CD14-positive monocyte (primary cell): Measurements from ENCODE around the gene PARP8. TPM values are rescaled to one million over a fixed set of nuclear protein-coding genes. Genes with fewer than 3 reads are reported as not detected.
A peak's percentile ranks its signal among the peaks of the same experiment; 100 is the strongest.

Experiments
- DNase-seq, 3 donors: peaks; one replicate each; pipeline ENCODE4 v3.0.0-alpha.2; 2011 to 2022
- H2AFZ ChIP-seq: 2 replicates; pipeline ENCODE4 v1.6.0; 2012; ENCODE audit warnings: mild to moderate bottlenecking, low read depth, low read length, inconsistent platforms; ENCODE audit not compliant: insufficient read depth, poor library complexity, severe bottlenecking
- H3K27ac ChIP-seq, 2 donors: 1 replicate in 1 of 2; 2 replicates in 1 of 2; pipeline ENCODE4 v1.5.1; 2012 to 2013; ENCODE audit warnings: low read length in 2 of 2, control low read depth in 1 of 2, inconsistent platforms in 1 of 2, low read depth in 1 of 2, mild to moderate bottlenecking in 1 of 2
- H3K27me3 ChIP-seq, 2 donors: one replicate each; pipeline versions ENCODE4 v1.6.0 to v1.6.1; 2011 to 2013; ENCODE audit warnings: low read length in 2 of 2; ENCODE audit not compliant: control insufficient read depth in 2 of 2, insufficient read depth in 2 of 2
- H3K36me3 ChIP-seq, 2 donors: replicated peaks in 1 of 2; 1 replicate in 1 of 2; 2 replicates in 1 of 2; pipeline versions ENCODE4 v1.5.1 to v1.6.1; 2012 to 2013; ENCODE audit warnings: low read length in 2 of 2, control low read depth in 1 of 2, inconsistent platforms in 1 of 2, mild to moderate bottlenecking in 1 of 2; ENCODE audit not compliant: insufficient read depth in 2 of 2, control insufficient read depth in 1 of 2
- H3K4me1 ChIP-seq, 2 donors: 1 replicate in 1 of 2; 2 replicates in 1 of 2; pipeline versions ENCODE4 v1.5.1 to v1.6.1; 2012 to 2013; ENCODE audit warnings: low read length in 2 of 2, control low read depth in 1 of 2, inconsistent platforms in 1 of 2, mild to moderate bottlenecking in 1 of 2, moderate library complexity in 1 of 2; ENCODE audit not compliant: insufficient read depth in 2 of 2, control insufficient read depth in 1 of 2
- H3K4me2 ChIP-seq: replicated peaks from 2 replicates; pipeline ENCODE3; 2012; ENCODE audit warnings: low read length, moderate library complexity, mild to moderate bottlenecking; ENCODE audit not compliant: poor library complexity, severe bottlenecking; ENCODE audit errors: extremely low read depth
- H3K4me3 ChIP-seq, 3 experiments: fragments of 200-600 bp in 1 of 3; sonication (generic) in 1 of 3; replicated peaks in 1 of 3; 1 replicate in 2 of 3; 2 replicates in 1 of 3; pipeline ENCODE4 v1.5.1; 2011 to 2013; ENCODE audit warnings: low read length in 3 of 3, mild to moderate bottlenecking in 3 of 3, control low read depth in 2 of 3, low read depth in 2 of 3, inconsistent platforms in 1 of 3, moderate library complexity in 1 of 3
- H3K79me2 ChIP-seq: 2 replicates; pipeline ENCODE4 v1.6.0; 2012; ENCODE audit warnings: mild to moderate bottlenecking, control low read depth, inconsistent platforms, low read length, moderate library complexity; ENCODE audit not compliant: insufficient read depth
- H3K9ac ChIP-seq: 2 replicates; pipeline ENCODE4 v1.6.0; 2017; ENCODE audit warnings: low read length, mild to moderate bottlenecking; ENCODE audit not compliant: insufficient read depth, poor library complexity, severe bottlenecking
- H3K9me3 ChIP-seq, 2 donors: replicated peaks in 1 of 2; 1 replicate in 1 of 2; 2 replicates in 1 of 2; pipeline versions ENCODE4 v1.5.1 to v1.6.1; 2012 to 2013; ENCODE audit warnings: low read length in 2 of 2, control low read depth in 1 of 2; ENCODE audit not compliant: control insufficient read depth in 1 of 2, insufficient read depth in 1 of 2
- H4K20me1 ChIP-seq: 2 replicates; pipeline ENCODE4 v1.6.0; 2012; ENCODE audit warnings: mild to moderate bottlenecking, low read length, control low read depth, moderate library complexity; ENCODE audit not compliant: insufficient read depth
- H3K27ac Mint-ChIP-seq, 7 donors: one replicate each; pipeline ENCODE4 v1.8.0; 2020; ENCODE audit warnings: mild to moderate bottlenecking in 7 of 7, mixed read lengths in 7 of 7, moderate library complexity in 6 of 7, inconsistent platforms in 2 of 7
- H3K27me3 Mint-ChIP-seq, 3 donors: one replicate each; pipeline ENCODE4 v1.8.0; 2021 to 2022; ENCODE audit warnings: low read depth in 3 of 3, mild to moderate bottlenecking in 3 of 3, mixed read lengths in 3 of 3, moderate library complexity in 3 of 3, inconsistent platforms in 1 of 3
- H3K36me3 Mint-ChIP-seq, 2 donors: one replicate each; pipeline ENCODE4 v1.8.0; 2020; ENCODE audit warnings: mixed read lengths in 2 of 2, inconsistent platforms in 1 of 2, mild to moderate bottlenecking in 1 of 2
- H3K4me1 Mint-ChIP-seq: one replicate; pipeline ENCODE4 v1.8.0; 2020; ENCODE audit warnings: mild to moderate bottlenecking, mixed read lengths
- H3K4me3 Mint-ChIP-seq, 2 donors: one replicate each; pipeline ENCODE4 v1.8.0; 2020; ENCODE audit warnings: mild to moderate bottlenecking in 2 of 2, mixed read lengths in 2 of 2, moderate library complexity in 1 of 2
- H3K9me3 Mint-ChIP-seq, 7 donors: one replicate each; pipeline ENCODE4 v1.8.0; 2020 to 2022; ENCODE audit warnings: mixed read lengths in 7 of 7, mild to moderate bottlenecking in 6 of 7, moderate library complexity in 6 of 7, inconsistent platforms in 2 of 7
- WGBS: methylation state at CpG from one replicate; pipeline ENCODE4 v1.1.5; 2013; ENCODE audit warnings: missing lambda C conversion rate; ENCODE audit not compliant: insufficient coverage; 5-methylcytosine and 5-hydroxymethylcytosine counted together
- intact Hi-C, 2 donors: fragments of 100-400 bp; cut with micrococcal nuclease; formaldehyde crosslinking; loops; one replicate each; pipeline versions ENCODE4 v1.15.0 to v1.15.1; 2023
- polyA plus RNA-seq, 3 donors: library from polyadenylated mRNA; depleted of rRNA in 1 of 3; unstranded in 2 of 3; stranded (reverse) in 1 of 3; fragments of 300-500 nt in 2 of 3; fragments of >200 nt in 1 of 3; fragmentation: Illumina TruSeq in 2 of 3; gene quantifications; 1 replicate in 2 of 3; 2 replicates in 1 of 3; pipeline ENCODE4 v1.2.3, GENCODE V29; 2012 to 2021
- TF ChIP-seq, protein P1 (sequence below): fragments of 200-600 bp; IDR thresholded peaks from one replicate; pipeline ENCODE4 v1.8.0; 2022; ENCODE audit warnings: antibody characterized with exemption, mild to moderate bottlenecking

Gene PARP8
- polyA plus RNA-seq, 3 donors = 27.5 to 170 (median 40.6) TPM

DNA sequence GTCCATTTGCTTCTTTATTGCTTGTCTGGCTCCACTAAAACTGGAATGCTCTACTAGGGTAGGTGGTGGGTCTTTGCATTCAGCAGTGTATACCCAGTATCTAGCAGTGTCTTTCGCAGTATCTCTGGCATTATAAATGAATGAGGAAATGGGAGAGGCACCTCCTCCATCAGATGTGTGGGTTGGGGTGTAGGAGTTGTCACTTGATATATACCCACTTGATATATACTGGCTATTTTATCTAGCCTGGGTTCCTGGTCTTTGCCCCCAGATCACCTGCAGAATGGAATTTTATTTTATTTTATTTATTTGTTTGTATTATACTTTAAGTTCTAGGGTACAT lies 208.5 kb downstream of the PARP8 start:
- Histone ChIP-seq H2AFZ (no peak overlapping the region), H3K9me3 (no peaks in the 10 kb centered on the region), H3K4me3 (peak overlapping the region in 1 of 3 experiments; percentile 30), H3K79me2 (no peaks in the 10 kb centered on the region), H3K4me1 (peaks cover 9 to 10% of the 10 kb centered on the region in 2 donors), H4K20me1 (no peaks in the 10 kb centered on the region), H3K36me3 (no peaks in the 10 kb centered on the region), H3K4me2 (peak overlapping the region; percentile 28), H3K27me3 (peaks cover 0 to 4% of the 10 kb centered on the region in 2 donors), H3K27ac (peak overlapping the region in 1 of 2 donors; percentile 44), H3K9ac (no peak overlapping the region)
- TF ChIP-seq, protein P1, sequence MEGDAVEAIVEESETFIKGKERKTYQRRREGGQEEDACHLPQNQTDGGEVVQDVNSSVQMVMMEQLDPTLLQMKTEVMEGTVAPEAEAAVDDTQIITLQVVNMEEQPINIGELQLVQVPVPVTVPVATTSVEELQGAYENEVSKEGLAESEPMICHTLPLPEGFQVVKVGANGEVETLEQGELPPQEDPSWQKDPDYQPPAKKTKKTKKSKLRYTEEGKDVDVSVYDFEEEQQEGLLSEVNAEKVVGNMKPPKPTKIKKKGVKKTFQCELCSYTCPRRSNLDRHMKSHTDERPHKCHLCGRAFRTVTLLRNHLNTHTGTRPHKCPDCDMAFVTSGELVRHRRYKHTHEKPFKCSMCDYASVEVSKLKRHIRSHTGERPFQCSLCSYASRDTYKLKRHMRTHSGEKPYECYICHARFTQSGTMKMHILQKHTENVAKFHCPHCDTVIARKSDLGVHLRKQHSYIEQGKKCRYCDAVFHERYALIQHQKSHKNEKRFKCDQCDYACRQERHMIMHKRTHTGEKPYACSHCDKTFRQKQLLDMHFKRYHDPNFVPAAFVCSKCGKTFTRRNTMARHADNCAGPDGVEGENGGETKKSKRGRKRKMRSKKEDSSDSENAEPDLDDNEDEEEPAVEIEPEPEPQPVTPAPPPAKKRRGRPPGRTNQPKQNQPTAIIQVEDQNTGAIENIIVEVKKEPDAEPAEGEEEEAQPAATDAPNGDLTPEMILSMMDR = no peak
- Mint-ChIP-seq H3K4me1 (peaks cover 13% of the 10 kb centered on the region), H3K27ac (peak overlapping the region in 1 of 7 donors; percentile 2), H3K36me3 (no peaks in the 10 kb centered on the region), H3K9me3 (peaks cover 3 to 11% (median 6%) of the 10 kb centered on the region in 7 donors), H3K27me3 (peaks cover 5 to 10% (median 9%) of the 10 kb centered on the region in 3 donors), H3K4me3 (no peak overlapping the region)
- intact Hi-C loops = no loop called here
- no CpG with 5 or more reads among the region's 1 CpG for WGBS
- DNase-seq = no peak

DNA sequence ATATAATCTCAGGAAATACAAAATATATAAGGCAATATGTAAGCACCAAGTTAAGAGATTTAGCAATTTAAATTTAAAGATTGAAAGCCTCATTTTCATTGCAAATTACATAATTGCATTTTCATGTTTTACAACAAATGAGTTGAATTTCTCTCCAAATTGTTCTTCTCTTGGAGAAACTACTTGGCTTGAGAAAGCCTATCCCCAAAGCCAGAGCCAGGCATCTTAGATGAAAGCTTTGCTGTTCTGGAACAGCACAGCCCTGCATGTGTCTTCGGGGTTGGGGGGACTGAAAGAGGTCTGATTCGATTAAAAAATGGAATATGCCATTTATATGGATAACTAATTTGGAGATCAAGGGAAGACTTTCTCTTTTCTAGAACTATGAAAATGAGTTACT lies 212.0 kb downstream of the PARP8 start:
- H3K27ac Mint-ChIP-seq = no peak overlapping the region

More for the DNA sequence above, 212.0 kb downstream of the PARP8 start:
- no CpG with 5 or more reads among the region's 2 CpGs for WGBS
- TF ChIP-seq, protein P1 = no peak
- Histone ChIP-seq H3K9ac (no peak overlapping the region), H3K27me3 (no peaks in the 10 kb centered on the region), H3K4me2 (no peak overlapping the region), H2AFZ (no peak overlapping the region), H3K27ac (no peak overlapping the region), H4K20me1 (no peaks in the 10 kb centered on the region), H3K36me3 (no peaks in the 10 kb centered on the region), H3K9me3 (no peaks in the 10 kb centered on the region), H3K4me1 (peaks cover 9 to 10% of the 10 kb centered on the region in 2 donors), H3K4me3 (no peak overlapping the region), H3K79me2 (no peaks in the 10 kb centered on the region)
- no peak for DNase-seq
- Mint-ChIP-seq H3K9me3 (peaks cover 0 to 13% (median 6%) of the 10 kb centered on the region in 7 donors), H3K4me1 (peaks cover 13% of the 10 kb centered on the region), H3K27me3 (peaks cover 4 to 10% (median 5%) of the 10 kb centered on the region in 3 donors), H3K4me3 (no peak overlapping the region), H3K36me3 (no peaks in the 10 kb centered on the region)
- intact Hi-C loops = no loop called here
